Testis (tissue), 3 donors: ENCODE data around the gene MIB1. TPM values are rescaled to one million over a fixed set of nuclear protein-coding genes. Genes with fewer than 3 reads are reported as not detected.
A peak's percentile ranks its signal among the peaks of the same experiment; 100 is the strongest.

Experiments
- DNase-seq: peaks from one replicate; pipeline ENCODE4 v3.0.0-alpha.2; 2019
- H3K27ac ChIP-seq, 2 donors: fragments of 200-600 bp; sonication (generic); one replicate each; pipeline ENCODE4 v1.5.1; 2019
- H3K27me3 ChIP-seq: fragments of 200-600 bp; sonication (generic); one replicate; pipeline ENCODE4 v1.5.1; 2019
- H3K36me3 ChIP-seq: fragments of 200-600 bp; sonication (generic); one replicate; pipeline ENCODE4 v1.5.1; 2017; ENCODE audit warnings: low read depth; ENCODE audit errors: missing control alignments
- H3K4me1 ChIP-seq: fragments of 200-600 bp; sonication (generic); one replicate; pipeline ENCODE4 v1.5.1; 2019
- H3K4me3 ChIP-seq, 2 donors: fragments of 200-600 bp; sonication (generic); one replicate each; pipeline ENCODE4 v1.5.1; 2017 to 2019
- H3K9me3 ChIP-seq: fragments of 200-600 bp; sonication (generic); one replicate; pipeline ENCODE4 v1.5.1; 2017
- CTCF ChIP-seq, 3 experiments: fragments of 450-650 bp in 2 of 3; fragments of 200-600 bp in 1 of 3; sonication (generic) in 1 of 3; IDR thresholded peaks; one replicate each; pipeline ENCODE4 v1.5.1; 2016 to 2019; ENCODE audit warnings: antibody characterized with exemption in 3 of 3, mild to moderate bottlenecking in 2 of 3, moderate library complexity in 1 of 3
- POLR2A ChIP-seq: fragments of 450-650 bp; IDR thresholded peaks from one replicate; pipeline ENCODE4 v1.6.1; 2017; ENCODE audit warnings: antibody characterized with exemption, mild to moderate bottlenecking, moderate library complexity
- WGBS, 2 donors: methylation state at CpG; one replicate each; pipeline ENCODE4 v1.1.5; 2018; 5-methylcytosine and 5-hydroxymethylcytosine counted together
- intact Hi-C: fragments of 100-400 bp; cut with DNase I; formaldehyde crosslinking; loops from one replicate; pipeline ENCODE4 v1.15.1; 2023; ENCODE audit warnings: low total_unique reads
- polyA plus RNA-seq: library from polyadenylated mRNA; stranded (reverse); fragments of 350-450 nt; fragmentation: Illumina TruSeq; extraction: RNeasy Lipid Tissue Mini Kit (QIAGEN cat#74804); gene quantifications from one replicate; pipeline ENCODE4 v1.2.3, GENCODE V29; 2014; ENCODE audit warnings: low read depth, low replicate concordance; ENCODE audit not compliant: insufficient read depth
- total RNA-seq, 2 donors: library from RNA; depleted of rRNA; stranded (reverse); fragments of >200 nt; gene quantifications; one replicate each; pipeline ENCODE4 v1.2.3, GENCODE V29; 2016

MIB1 gene
- total and polyA plus RNA-seq, 3 donors from 2014 or later: 16.5 to 48.8 (median 40.7) TPM

DNA sequence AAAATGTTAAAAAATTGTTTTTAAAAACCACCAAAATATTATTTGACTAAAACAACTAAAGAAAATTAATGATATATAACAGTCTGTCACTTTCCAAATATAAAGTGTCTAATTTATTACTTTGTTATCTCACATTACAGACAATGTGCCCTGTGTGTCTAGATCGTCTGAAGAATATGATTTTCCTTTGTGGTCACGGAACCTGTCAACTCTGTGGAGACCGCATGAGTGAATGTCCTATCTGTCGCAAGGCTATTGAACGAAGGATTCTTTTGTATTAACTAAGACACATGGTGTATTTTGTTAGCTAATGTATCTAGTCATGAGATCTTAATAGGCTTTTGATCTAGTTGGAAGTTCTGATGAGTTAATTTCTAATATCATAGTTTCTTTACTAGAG is 123.8 kb downstream of the MIB1 start:
- Histone ChIP-seq H3K36me3 (no peaks in the 10 kb centered on the region), H3K9me3 (no peaks in the 10 kb centered on the region), H3K4me3 (no peak overlapping the region), H3K27me3 (no peaks in the 10 kb centered on the region), H3K4me1 (no peaks in the 10 kb centered on the region), H3K27ac (no peak overlapping the region)
- WGBS, 2 donors: 69 to 72% methylated on average over 5 of the region's 5 CpGs
- TF ChIP-seq CTCF (IDR thresholded peaks at IDR 0.05): no peak
- intact Hi-C loops: no loop called here
- no peak for DNase-seq

- DNase-seq: no peak
- Histone ChIP-seq H3K36me3 (no peaks in the 10 kb centered on the region), H3K9me3 (no peaks in the 10 kb centered on the region), H3K27ac (no peak overlapping the region), H3K4me3 (no peak overlapping the region), H3K4me1 (no peaks in the 10 kb centered on the region), H3K27me3 (no peaks in the 10 kb centered on the region)
- TF ChIP-seq CTCF (IDR thresholded peaks at IDR 0.05): no peak
- TF ChIP-seq POLR2A: no peak
- intact Hi-C loops: no loop called here
- 56 to 71% methylated on average over 2 of the region's 2 CpGs for WGBS, 2 donors
These were observed 124.5 kb downstream of the MIB1 start for GRCh38 chr18:21865043-21865442.

- no peak for DNase-seq
- Histone ChIP-seq H3K27me3 (no peaks in the 10 kb centered on the region), H3K27ac (no peak overlapping the region), H3K9me3 (no peaks in the 10 kb centered on the region), H3K4me3 (no peak overlapping the region), H3K36me3 (no peaks in the 10 kb centered on the region), H3K4me1 (no peaks in the 10 kb centered on the region)
- 93 to 94% methylated on average over 4 of the region's 4 CpGs for WGBS, 2 donors
- intact Hi-C loops: no loop called here
- TF ChIP-seq CTCF (IDR thresholded peaks at IDR 0.05) (no peak), POLR2A (no peak)
These were observed 128.2 kb downstream of the MIB1 start for GRCh38 chr18:21868770-21869169.

DNA sequence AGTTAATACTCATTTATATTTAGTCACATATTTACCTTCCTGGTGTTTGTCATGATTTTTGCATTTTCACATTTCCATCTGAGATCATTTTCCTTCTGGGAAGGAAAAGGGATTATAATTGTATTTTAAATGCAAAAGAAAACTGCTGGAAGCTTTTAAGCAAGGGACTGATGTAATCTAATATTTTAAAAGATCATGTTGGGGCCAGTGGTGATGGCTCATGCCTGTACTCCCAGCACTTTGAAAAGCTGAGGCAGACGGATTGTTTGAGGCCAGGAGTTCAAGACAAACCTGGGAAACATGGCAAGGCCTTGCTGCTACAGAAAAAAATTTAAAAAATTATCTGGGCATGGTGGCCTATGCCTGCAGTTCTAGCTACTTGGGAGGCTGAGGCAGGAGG is 149.0 kb downstream of the MIB1 start:
- TF ChIP-seq CTCF (IDR thresholded peaks at IDR 0.05) (no peak), POLR2A (no peak)
- Histone ChIP-seq H3K4me3 (no peak overlapping the region), H3K27ac (no peak overlapping the region), H3K9me3 (no peaks in the 10 kb centered on the region), H3K36me3 (no peaks in the 10 kb centered on the region), H3K27me3 (no peaks in the 10 kb centered on the region), H3K4me1 (no peaks in the 10 kb centered on the region)
- WGBS, 2 donors: 61 to 68% methylated on average over 1 of the region's 1 CpG
- intact Hi-C loops: no loop called here
- no peak for DNase-seq

DNA sequence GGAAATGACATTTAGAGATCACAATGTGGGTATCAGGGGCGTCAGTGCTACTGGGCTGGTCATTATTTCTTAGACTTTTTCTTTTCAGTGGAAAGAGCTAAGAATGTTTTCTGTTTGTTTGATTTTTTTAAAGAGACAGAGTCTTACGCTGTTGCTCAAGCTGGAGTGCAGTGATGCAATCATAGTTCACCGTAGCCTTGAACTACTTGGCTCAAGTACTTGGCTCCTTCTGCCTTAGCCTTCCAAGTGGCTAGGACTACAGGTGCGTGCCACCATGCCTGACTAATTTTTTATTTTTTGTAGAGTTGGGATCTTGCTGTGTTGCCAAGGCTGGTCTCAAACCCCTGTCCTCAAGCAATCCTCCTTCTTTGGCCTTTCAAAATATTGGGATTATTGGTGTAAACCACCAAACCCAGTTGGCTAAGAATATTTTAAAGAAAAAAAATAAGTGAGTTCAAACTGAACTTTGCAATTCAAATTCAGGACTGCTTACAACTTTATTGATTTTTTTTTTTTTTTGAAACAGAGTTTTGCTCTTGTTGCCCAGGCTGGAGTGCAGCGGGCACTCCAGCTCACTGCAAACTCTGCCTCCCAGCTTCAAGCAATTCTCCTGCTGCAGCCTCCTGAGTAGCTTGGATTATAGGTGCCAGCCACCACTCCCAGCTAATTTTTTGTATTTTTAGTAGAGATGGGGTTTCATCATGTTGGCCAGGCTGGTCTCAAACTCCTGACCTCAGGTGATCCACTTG is 154.2 kb downstream of the MIB1 start:
- Histone ChIP-seq H3K4me1 (peaks cover 3% of the 10 kb centered on the region), H3K4me3 (no peak overlapping the region), H3K27ac (no peak overlapping the region), H3K9me3 (no peaks in the 10 kb centered on the region), H3K36me3 (no peaks in the 10 kb centered on the region), H3K27me3 (no peaks in the 10 kb centered on the region)
- DNase-seq: peak; percentile 45
- TF ChIP-seq CTCF (IDR thresholded peaks at IDR 0.05) (no peak), POLR2A (no peak)
- intact Hi-C loops: no loop called here
- 43 to 56% methylated on average over 5 of the region's 5 CpGs for WGBS, 2 donors
